ENCODE measurements around the gene RAB9B.
"Not testable (repeated sequence)": the region's sequence is repeated elsewhere in the genome, so short reads cannot be mapped to it uniquely, and the experiment has no call there.

Gene RAB9B

GRCh38 chrX:103831803-103832544, at the start of gene RAB9B:
TSS of gene RAB9B (minus strand) at chrX:103832257. CDS start at chrX:103825784, 6,473 bp downstream.
- no peak for DNase-seq (ENCODE audit: low read depth)

GRCh38 chrX:103879339-103879738, 47.3 kb upstream of the RAB9B start:
- no peak for DNase-seq (ENCODE audit: low read depth)

GRCh38 chrX:103878466-103879122, 46.5 kb upstream of the RAB9B start:
- no peak for DNase-seq (ENCODE audit: low read depth)

- DNase-seq (ENCODE audit: low read depth) = no peak
Observed at GRCh38 chrX:103877571-103877970, 45.5 kb upstream of the RAB9B start.

DNA sequence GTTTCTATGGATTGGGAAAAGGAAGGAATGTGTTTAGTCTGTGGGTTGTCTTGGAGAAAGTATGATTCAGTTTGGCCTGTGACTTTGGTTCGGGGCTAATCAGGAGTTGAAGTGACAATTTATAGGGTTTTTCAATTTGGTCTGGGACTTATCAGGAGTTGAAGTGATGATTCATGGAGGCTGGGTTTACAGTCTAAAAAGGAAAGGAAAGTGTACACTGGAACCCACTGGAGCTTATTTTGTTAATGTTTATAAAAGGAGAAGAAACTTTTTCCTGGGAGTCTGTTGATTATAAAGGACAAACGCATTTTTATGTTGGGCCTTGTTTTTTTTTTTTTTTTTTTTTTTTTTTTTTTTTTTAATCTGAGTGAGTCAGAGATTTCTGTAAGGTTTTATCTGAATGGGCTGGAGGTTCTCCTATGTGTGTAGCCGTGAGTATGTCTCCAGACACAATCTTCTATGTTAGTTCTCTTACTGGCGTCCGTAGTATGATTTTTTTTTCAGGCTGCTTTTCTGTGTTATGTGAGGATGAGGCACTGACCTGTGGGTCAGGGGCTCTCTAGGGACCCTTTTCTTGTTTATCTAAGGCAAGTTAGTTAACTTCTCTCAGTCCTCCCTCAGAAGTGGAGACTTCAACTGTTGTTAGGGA, 33.0 kb upstream of the RAB9B start:
- no peak for DNase-seq (ENCODE audit: low read depth)

DNA sequence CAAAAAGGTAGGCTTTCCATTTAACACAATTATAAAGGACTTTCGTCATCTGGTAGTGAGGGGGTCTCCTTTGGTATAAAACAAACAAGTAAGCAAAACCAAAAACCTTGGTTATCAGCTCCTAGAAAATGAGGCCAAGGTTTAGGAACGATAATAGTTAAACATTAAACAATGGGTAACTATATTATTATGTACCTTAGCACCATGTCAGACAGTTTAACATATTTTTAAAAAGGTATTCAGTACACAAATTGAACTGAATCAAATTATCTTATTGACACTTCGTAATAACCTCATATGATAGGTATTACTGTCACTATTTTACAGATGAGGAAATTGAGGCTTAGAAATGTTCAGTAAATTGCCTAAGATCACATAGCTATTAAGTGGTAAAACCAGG, 32.1 kb upstream of the RAB9B start:
- no peak for DNase-seq (ENCODE audit: low read depth)

GRCh38 chrX:103861200-103861599, 29.1 kb upstream of the RAB9B start:
- no peak for DNase-seq (ENCODE audit: low read depth)

DNA sequence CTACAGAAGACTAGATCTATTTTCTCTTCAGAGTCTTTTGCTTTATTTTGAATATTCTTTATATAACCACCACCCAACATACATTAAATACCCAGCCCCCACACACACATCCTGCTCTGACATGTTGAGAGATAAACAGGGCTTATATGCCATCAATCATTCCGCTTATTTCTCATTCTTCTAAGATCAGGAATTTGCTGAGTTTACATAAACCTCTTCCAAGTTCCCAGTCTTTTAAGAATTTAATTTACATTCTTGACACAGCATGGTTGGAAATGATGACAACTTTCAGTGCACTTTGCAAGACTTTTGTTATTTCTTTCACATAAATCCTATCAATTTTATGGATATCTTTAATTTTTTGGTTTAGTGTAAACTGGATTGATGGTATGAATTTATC, 17.5 kb upstream of the RAB9B start:
- DNase-seq (ENCODE audit: low read depth) = no peak

- no peak for DNase-seq (ENCODE audit: low read depth)
Observed at GRCh38 chrX:103847174-103847870, 15.3 kb upstream of the RAB9B start.

DNA sequence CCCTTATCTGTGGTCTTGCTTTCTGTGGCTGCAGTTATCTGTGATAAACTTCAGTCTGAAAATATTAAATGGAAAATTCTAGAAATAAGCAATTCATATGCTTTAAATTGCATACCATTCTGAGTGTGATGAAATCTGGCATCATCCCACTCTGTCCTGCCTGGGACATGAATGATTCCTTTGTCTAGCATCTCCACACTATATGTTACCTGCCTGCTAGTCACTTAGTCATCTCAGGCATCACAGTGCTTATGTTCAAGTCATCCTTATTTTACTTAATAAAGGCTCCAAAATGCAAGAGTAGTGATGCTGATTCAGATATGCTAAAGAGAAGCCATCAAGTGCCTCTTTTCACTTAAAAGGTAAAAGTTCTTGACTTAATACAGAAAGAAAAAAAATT, 14.3 kb upstream of the RAB9B start:
- no peak for DNase-seq (ENCODE audit: low read depth)

DNA sequence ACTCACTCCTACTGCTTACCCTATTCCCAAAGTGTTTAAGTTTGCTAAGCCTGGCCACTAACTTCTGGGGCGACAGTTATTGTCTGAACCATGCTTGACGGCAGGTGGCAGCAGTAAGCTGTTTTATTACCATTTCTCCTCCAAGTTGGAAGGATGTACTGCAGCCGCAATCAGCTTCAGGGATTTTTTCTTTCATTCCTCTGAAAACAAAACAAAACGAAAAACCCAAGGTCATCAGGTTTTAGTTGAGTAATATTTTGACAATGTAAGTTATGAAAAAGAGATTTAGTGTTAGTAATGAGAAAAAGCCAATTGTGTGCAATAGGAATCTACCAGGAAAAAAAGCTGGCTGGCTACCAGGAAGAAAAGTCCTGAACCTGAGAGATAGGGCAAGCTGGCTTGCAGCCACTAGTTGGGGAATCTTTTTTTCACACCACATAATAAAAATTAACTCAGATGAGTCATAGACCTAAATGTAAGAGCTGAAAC, 13.2 kb upstream of the RAB9B start:
- no peak for DNase-seq (ENCODE audit: low read depth)

- no peak for DNase-seq (ENCODE audit: low read depth)
Observed at GRCh38 chrX:103839404-103839803, 7.3 kb upstream of the RAB9B start.

DNA sequence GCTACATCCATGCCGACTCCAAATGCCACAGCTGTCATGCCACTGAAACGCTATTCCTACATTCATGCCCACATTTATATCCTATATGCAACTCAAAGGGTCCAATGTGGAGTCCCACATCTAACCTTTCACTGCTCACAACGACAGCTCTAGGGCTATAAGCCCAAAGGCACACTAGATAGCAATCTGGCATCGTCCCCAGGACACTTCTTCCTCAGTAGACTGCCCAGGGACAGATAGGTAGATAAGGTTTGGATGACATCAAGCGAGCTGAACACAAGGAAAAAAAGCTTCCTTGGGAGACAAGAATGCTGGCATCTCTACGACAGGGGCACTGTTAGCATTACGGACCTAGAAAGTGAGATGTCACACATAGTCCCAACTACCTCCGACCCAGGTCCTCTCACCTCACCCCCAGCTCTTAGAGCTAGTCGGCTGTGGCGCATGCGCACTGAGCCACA, 685 bp downstream of the RAB9B start:
- no peak for DNase-seq (ENCODE audit: low read depth)

GRCh38 chrX:103830848-103831247, 1.2 kb downstream of the RAB9B start:
- no peak for DNase-seq (ENCODE audit: low read depth)

GRCh38 chrX:103828529-103828928, 3.5 kb downstream of the RAB9B start:
- DNase-seq (ENCODE audit: low read depth) = no peak

- DNase-seq (ENCODE audit: low read depth) = no peak
Observed at GRCh38 chrX:103825881-103826280, 6.2 kb downstream of the RAB9B start.

DNA sequence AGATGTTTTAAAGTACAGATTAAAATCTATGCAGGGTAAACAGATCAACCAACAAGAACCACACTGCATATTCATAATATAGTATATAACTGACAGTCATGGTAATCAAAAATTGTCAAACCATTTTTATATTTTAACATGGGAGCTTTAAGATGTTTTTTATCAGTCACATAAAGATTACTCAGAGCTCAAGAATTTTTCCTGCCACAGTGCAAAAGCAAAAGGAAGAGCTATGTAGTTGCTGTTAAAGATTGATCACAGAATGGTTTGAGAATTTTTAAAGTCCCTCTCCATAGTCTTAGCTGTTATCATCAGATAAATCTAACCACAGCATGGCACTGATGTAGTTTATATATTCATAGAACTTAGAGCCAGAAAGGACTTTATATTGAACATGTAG, 8.5 kb downstream of the RAB9B start:
- DNase-seq (ENCODE audit: low read depth) = no peak

DNA sequence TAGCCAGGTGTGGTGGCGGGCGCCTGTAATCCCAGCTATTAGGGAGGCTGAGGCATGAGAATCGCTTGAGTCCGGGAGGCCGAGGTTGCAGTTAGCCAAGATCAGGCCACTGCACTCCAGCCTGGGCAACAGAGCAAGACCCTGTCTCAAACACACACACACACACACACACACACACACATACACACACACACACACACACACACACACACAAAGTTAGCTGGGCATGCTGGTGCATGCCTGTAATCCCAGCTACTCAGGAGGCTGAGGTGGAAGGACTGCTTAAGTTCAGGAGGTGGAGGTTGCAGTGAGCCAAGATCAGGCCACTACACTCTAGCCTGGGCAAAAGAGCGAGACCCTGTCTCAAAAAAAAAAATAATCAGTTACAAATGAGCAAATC, 11.3 kb downstream of the RAB9B start:
- not testable (repeated sequence) for DNase-seq (ENCODE audit: low read depth)

GRCh38 chrX:103818842-103819619, 13.0 kb downstream of the RAB9B start:
- no peak for DNase-seq (ENCODE audit: low read depth)

GRCh38 chrX:103817502-103817901, 14.6 kb downstream of the RAB9B start:
- DNase-seq (ENCODE audit: low read depth) = no peak

DNA sequence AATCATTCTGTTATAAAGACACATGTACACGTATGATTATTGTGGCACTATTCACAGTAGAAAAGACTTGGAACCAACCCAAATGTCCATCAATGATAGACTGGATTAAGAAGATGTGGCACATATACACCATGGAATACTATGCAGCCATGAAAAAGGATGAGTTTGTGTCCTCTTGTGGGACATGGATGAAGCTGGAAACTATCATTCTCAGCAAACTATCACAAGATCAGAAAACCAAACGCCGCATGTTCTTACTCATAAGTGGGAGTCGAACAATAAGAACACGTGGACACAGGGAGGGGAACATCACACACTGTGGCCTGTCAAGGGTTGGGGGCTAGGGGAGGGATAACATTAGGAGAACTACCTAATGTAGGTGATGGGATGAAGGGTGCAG, 15.0 kb downstream of the RAB9B start:
- not testable (repeated sequence) for DNase-seq (ENCODE audit: low read depth)

- no peak for DNase-seq (ENCODE audit: low read depth)
Observed at GRCh38 chrX:103811858-103812257, 20.2 kb downstream of the RAB9B start.
